ENCODE measurements around the gene SCARB1.
"Not testable (repeated sequence)": the region's sequence is repeated elsewhere in the genome, so short reads cannot be mapped to it uniquely, and the experiment has no call there.

SCARB1 gene

DNA sequence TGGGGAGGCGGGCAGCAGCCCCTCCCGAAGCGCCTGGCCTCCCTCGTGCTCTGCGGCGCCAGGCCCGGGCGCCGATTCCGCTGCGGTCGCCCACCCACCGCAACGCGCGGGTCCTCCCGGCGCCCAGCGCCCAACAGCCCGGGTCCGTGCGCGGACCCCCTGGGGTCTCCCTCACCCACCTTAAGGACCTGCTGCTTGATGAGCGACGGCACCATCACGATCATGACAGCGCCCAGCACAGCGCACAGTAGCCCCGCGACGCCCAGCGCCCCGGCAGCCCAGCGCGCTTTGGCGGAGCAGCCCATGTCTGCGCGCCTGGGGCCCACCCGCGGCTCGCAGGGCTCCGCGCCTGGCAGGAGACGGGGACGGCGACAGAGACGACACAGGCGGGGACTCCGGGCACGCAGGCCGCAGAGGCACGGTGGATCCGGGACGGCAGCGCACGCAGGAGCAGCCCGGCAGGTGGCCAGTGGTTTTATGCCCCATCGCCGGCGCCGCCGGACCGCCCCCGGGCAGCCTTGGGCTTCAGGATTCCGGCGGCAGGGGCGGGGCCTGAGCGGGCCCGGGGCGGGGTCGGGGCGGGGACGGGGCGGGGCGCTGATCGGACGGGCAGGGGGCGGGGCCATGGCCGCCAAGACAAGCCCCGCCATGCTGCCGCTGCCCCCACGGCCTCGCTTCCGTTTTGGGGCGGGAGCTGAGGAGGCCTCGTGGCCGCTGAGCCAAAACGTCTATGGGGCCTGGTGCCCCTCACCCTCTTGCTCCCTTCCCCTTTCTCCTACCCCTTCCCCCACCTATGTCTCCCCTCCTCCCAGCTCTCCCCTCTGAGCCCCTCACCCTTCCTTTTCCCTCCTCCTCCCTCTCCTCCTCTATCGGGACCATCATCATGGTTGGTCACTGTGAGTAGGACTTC lies at the start of gene SCARB1:
Gene SCARB1, minus strand, starts transcription at position 449 of the 910 bp plus-strand sequence. Its CDS starts 144 bp downstream, at position 305.
- no peak for DNase-seq

GRCh38 chr12:124912529-124913287 lies 49.0 kb upstream of the SCARB1 start:
- DNase-seq = not testable (repeated sequence)

DNA sequence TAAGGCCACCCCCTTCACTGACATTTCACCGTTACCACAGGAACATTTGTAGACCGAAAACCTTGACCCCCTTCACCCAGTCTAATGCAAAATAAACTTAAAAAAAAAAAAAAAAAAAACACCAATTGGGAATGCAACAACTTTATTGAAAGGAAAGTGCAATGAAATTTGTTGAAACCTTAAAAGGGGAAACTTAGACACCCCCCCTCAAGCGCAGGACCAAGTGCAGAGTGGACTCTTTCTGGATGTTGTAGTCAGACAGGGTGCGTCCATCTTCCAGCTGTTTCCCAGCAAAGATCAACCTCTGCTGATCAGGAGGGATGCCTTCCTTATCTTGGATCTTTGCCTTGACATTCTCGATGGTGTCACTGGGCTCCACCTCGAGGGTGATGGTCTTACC lies 47.9 kb upstream of the SCARB1 start:
- not testable (repeated sequence) for DNase-seq

GRCh38 chr12:124910561-124911478 lies 47.2 kb upstream of the SCARB1 start:
- no peak for DNase-seq

- no peak for DNase-seq
Observed at GRCh38 chr12:124909831-124910560, 46.3 kb upstream of the SCARB1 start.

- no peak for DNase-seq
Observed at GRCh38 chr12:124906606-124907261, 43.1 kb upstream of the SCARB1 start.

GRCh38 chr12:124904306-124905098 lies 40.8 kb upstream of the SCARB1 start:
- no peak for DNase-seq

- no peak for DNase-seq
Observed at GRCh38 chr12:124902916-124903315, 39.3 kb upstream of the SCARB1 start.

- DNase-seq = no peak
Observed at GRCh38 chr12:124901003-124901402, 37.3 kb upstream of the SCARB1 start.

DNA sequence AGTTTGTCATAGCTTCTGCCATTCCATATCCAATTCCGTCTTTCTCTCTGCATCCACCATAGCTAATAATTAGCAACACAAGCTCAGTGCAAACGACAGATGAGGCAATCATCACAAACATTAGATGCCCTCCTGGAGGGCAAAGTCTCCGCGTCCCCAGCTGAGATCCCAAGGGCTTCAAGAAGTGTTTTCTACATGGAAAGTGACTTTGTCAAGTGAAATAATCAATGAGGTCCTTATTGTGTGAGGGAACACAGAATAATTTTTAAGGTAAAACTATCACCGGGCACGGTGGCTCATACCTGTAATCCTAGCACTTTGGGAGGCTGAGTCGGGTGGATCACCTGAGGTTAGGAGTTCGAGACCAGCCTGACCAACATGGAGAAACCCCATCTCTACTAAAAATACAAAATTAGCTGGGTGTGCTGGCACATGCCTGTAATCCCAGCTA lies 36.7 kb upstream of the SCARB1 start:
- DNase-seq = not testable (repeated sequence)

DNA sequence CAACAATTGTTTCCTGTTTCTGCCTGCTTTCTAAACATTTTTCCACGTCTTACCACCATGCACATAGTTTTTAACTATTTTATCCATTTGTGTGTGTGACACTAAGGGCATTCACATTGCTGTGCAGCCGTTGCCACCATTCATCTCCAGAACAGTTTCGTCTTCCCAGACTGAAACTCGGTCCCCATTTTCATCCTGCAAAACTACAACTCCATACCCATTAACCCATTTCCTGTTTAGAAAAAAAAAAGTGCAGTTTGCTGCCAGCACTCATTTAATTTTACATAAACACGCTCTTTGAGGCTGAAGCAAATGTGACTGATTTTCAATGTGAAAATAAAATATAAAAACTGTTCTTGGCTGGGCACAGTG lies 35.2 kb upstream of the SCARB1 start:
- no peak for DNase-seq

DNA sequence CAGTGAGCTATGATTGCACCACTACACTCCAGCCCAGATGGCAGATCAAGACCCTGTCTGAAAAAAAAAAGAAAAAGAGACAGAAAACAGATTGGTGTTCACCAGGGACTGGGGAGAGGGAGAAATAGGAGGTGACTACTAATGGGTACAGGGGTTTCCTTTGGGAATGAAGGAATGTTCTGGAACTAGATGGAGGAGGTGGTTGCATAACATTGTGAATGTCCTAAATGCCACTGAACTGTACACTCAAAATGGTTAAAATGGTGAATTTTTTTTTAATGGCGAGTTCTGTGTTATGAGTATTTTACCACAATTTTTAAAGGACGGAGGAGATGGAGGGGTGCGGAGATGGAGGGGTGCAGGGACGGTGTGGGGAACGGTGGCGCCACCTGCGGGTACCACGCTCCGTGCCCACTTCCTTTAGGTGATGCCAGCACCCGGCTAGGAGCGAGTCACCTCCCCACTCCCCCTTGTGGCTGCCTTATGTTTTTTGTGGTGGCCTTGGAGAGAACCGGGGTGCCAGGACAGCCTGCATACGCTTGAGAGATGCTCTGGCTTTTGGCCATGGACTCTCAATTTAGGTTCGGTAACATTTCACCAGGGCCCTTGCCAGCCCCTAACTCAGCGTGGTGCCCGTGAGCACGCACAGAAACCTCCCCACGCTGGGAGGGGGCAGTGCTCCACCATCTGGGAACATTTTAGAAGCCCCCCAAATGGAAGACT lies 34.7 kb upstream of the SCARB1 start:
- DNase-seq = peak; percentile 18

- DNase-seq = no peak
Observed at GRCh38 chr12:124896461-124896860, 32.8 kb upstream of the SCARB1 start.

DNA sequence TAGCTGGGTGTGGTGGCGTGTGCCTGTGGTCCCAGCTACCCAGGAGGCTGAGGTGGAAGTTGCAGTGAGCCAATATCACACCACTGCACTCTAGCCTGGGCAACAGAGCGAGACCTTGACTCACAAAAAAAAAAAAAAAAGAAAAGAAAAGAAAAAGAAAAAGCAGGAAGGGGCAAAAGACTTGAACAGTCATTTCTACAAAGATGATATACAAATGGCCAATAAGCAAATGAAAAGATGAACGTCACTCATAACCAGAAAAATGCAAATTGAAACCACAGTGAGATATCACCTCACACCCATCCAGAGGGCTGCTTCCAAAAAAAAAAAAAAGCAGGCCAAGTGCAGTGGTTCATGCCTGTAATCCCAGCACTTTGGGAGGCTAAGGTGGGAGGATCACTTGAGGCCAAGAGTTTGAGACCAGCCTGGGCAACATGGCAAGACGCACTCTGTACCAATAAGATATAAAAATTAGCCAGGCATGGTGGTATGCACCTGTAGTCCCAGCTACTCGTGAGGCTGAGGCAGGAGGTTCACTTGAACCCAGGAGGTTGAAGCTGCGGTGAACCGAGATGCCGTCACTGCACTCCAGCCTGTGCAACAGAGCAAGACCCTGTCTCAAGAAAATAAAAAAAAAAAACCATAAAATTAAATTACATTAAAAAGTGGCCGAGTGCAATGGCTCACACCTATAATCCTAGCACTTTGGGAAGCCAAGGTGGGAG lies 30.3 kb upstream of the SCARB1 start:
- DNase-seq = no peak

- DNase-seq = no peak
Observed at GRCh38 chr12:124888260-124888659, 24.6 kb upstream of the SCARB1 start.

GRCh38 chr12:124887766-124888165 lies 24.1 kb upstream of the SCARB1 start:
- DNase-seq = not testable (repeated sequence)

GRCh38 chr12:124884587-124885438 lies 21.1 kb upstream of the SCARB1 start:
- DNase-seq = no peak

Data from NCI-H2081 treated with DMSO at 0.1 percent for 48 hours (cell line).